ENCODE data around the gene LNX1. TPM values are rescaled to one million over a fixed set of nuclear protein-coding genes. Genes with fewer than 3 reads are reported as not detected.

Gene LNX1
- total and polyA plus RNA-seq, 2 of the 8 experiments (the other 6 are each of a cell fraction or from before 2014, with no cell fraction given): 2.7 to 3.8 TPM

GRCh38 chr4:53455766-53456165 is 135.5 kb downstream of the LNX1 start (continued):
- no peak for TF ChIP-seq YY1 (IDR thresholded peaks at IDR 0.05; ENCODE audit: low read depth, low read length)
- no peak for TF ChIP-seq CEBPB (IDR thresholded peaks at IDR 0.05; ENCODE audit: low read depth, low read length)
- TF ChIP-seq GABPA (IDR thresholded peaks at IDR 0.05; ENCODE audit: borderline replicate concordance, insufficient read depth, low read length): no peak
- TF ChIP-seq CHD2 (IDR thresholded peaks at IDR 0.05; ENCODE audit: low read length): no peak
- TF ChIP-seq KDM1A (IDR thresholded peaks at IDR 0.05; ENCODE audit: borderline replicate concordance, low read length): no peak

Data from H1 (cell line).